Loucy (cell line): ENCODE results near the gene FAXC.

ENCODE experiments used
- H2AFZ ChIP-seq: fragments of 200-600 bp; sonication (generic); 2 replicates; pipeline ENCODE4 v1.6.0; 2016; ENCODE audit warnings: antibody characterized with exemption, mild to moderate bottlenecking, low read length, moderate library complexity
- H3F3A ChIP-seq: fragments of 200-600 bp; 2 replicates; pipeline ENCODE4 v1.6.0; 2016; ENCODE audit warnings: antibody characterized with exemption, low read depth, mild to moderate bottlenecking
- H3K27me3 ChIP-seq: fragments of 200-600 bp; sonication (generic); 2 replicates; pipeline ENCODE4 v1.6.1; 2014; ENCODE audit warnings: low read length, mild to moderate bottlenecking; ENCODE audit not compliant: insufficient read depth, poor library complexity, severe bottlenecking
- H3K36me3 ChIP-seq: fragments of 200-600 bp; sonication (generic); 2 replicates; pipeline ENCODE4 v1.6.1; 2016; ENCODE audit warnings: low read length; ENCODE audit not compliant: insufficient read depth
- H3K4me1 ChIP-seq: fragments of 200-600 bp; sonication (generic); 2 replicates; pipeline ENCODE4 v1.5.1; 2014; ENCODE audit warnings: low read length, mild to moderate bottlenecking; ENCODE audit not compliant: insufficient read depth, poor library complexity, severe bottlenecking
- H3K4me2 ChIP-seq: fragments of 200-600 bp; sonication (generic); 2 replicates; pipeline ENCODE4 v1.6.0; 2014; ENCODE audit warnings: antibody characterized with exemption, low read length, low read depth, mild to moderate bottlenecking; ENCODE audit not compliant: poor library complexity, severe bottlenecking
- H3K4me3 ChIP-seq: fragments of 200-600 bp; sonication (generic); 2 replicates; pipeline ENCODE4 v1.5.1; 2014; ENCODE audit warnings: low read length, mild to moderate bottlenecking, mixed read lengths; ENCODE audit not compliant: poor library complexity, severe bottlenecking
- H3K79me2 ChIP-seq: fragments of 200-600 bp; sonication (generic); 2 replicates; pipeline ENCODE4 v1.6.1; 2014; ENCODE audit warnings: low read length; ENCODE audit not compliant: insufficient read depth
- H3K9ac ChIP-seq: fragments of 200-600 bp; sonication (generic); 2 replicates; pipeline ENCODE4 v1.6.0; 2014; ENCODE audit warnings: mild to moderate bottlenecking, low read depth, low read length, moderate library complexity; ENCODE audit not compliant: poor library complexity, severe bottlenecking
- H3K9me2 ChIP-seq: fragments of 200-600 bp; sonication (generic); replicated peaks from 2 replicates; pipeline ENCODE4 v1.6.1; 2016; ENCODE audit warnings: low read depth, low read length, mixed read lengths
- H3K9me3 ChIP-seq: fragments of 200-600 bp; sonication (generic); 2 replicates; pipeline ENCODE4 v1.6.1; 2014; ENCODE audit warnings: mild to moderate bottlenecking, antibody characterized with exemption, low read length, low read depth; ENCODE audit not compliant: insufficient read depth
- H4K20me1 ChIP-seq: fragments of 200-600 bp; sonication (generic); 2 replicates; pipeline ENCODE4 v1.6.0; 2014; ENCODE audit warnings: antibody characterized with exemption, low read length, mild to moderate bottlenecking; ENCODE audit not compliant: insufficient read depth, poor library complexity, severe bottlenecking
- EZH2phosphoT487 ChIP-seq: fragments of 200-600 bp; IDR thresholded peaks from 2 replicates; pipeline ENCODE4 v1.6.1; 2018; ENCODE audit warnings: antibody characterized with exemption, mild to moderate bottlenecking, moderate library complexity, borderline replicate concordance
- TF ChIP-seq, protein P1 (sequence below): fragments of 200-600 bp; sonication (generic); conservative IDR thresholded peaks from 2 replicates; pipeline ENCODE4 v1.5.1; 2014; ENCODE audit warnings: mild to moderate bottlenecking, antibody characterized with exemption, low read length

The FAXC gene

DNA sequence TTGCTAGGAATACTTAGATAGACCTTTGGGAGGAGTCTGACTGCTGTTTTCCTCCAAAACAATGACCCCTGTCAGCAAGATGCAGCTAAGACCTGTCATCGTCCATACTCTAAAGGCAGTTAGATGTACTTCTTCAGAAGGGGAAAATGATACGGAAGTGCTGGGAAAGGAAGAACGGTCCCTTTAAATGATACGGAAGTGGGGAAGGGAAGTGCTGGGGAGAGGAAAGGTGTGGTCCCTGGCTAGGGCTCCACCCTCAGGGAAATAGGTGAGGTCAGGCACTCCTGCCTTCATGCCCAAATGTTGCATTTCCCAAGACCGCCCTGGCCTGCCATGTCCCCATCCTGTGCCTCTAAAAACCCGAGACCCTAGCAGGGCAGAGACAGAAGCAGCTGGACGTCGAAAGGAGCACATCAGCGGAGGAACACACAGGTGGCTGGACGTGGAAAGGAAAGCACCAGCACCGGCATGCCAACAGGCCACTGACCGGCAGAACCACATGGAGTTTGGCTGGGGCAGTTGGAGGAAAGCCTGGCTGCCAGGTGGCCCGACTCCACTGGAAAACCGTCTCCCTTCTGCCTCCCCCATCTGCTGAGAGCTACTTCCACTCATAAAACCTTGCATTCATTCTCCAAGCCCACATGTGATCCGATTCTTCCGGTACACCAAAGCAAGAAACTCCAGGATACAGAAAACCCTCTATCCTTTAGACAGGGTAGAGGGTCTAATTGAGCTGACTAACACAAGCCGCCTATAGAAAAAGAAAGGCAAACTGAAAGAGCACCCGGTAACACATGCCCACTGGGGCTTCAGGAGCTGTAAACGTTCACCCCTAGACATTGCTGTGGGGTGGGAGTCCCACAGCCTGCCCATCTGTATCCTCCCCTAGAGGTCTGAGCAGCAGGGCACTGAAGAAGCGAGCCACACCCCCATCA is 94.6 kb downstream of the FAXC start:
- no peaks in the 10 kb centered on the region for H3K9me2 ChIP-seq
- H2AFZ ChIP-seq: no peak overlapping the region
- H4K20me1 ChIP-seq: no peaks in the 10 kb centered on the region
- H3F3A ChIP-seq: no peaks in the 10 kb centered on the region
- no peak for TF ChIP-seq EZH2phosphoT487
- TF ChIP-seq, protein P1, sequence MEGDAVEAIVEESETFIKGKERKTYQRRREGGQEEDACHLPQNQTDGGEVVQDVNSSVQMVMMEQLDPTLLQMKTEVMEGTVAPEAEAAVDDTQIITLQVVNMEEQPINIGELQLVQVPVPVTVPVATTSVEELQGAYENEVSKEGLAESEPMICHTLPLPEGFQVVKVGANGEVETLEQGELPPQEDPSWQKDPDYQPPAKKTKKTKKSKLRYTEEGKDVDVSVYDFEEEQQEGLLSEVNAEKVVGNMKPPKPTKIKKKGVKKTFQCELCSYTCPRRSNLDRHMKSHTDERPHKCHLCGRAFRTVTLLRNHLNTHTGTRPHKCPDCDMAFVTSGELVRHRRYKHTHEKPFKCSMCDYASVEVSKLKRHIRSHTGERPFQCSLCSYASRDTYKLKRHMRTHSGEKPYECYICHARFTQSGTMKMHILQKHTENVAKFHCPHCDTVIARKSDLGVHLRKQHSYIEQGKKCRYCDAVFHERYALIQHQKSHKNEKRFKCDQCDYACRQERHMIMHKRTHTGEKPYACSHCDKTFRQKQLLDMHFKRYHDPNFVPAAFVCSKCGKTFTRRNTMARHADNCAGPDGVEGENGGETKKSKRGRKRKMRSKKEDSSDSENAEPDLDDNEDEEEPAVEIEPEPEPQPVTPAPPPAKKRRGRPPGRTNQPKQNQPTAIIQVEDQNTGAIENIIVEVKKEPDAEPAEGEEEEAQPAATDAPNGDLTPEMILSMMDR: no peak
- no peaks in the 10 kb centered on the region for H3K9me3 ChIP-seq
- H3K79me2 ChIP-seq: no peaks in the 10 kb centered on the region
- H3K4me3 ChIP-seq: no peak overlapping the region
- no peaks in the 10 kb centered on the region for H3K4me1 ChIP-seq
- H3K27me3 ChIP-seq: no peaks in the 10 kb centered on the region
- no peak overlapping the region for H3K9ac ChIP-seq
- no peak overlapping the region for H3K4me2 ChIP-seq
- no peaks in the 10 kb centered on the region for H3K36me3 ChIP-seq

DNA sequence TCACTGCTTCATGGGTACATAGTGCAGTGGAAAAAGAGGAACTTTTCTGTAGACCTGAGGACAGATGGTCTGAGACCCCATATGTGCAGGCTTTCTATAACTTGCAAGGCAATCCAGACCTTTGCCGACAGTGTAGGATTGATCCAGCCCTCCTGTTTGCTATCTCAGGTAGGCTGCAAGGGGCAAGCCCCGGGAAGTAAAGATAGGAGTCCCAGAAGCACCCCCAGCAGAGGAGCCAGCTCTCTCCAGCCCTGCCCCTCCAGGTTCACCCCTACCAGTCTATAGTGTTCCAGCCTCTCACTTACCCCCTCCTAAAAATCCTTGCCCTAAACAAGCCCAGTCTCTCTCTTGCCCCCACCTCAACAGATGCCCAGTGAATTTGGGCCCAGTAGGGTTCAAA is 96.2 kb downstream of the FAXC start:
- Histone ChIP-seq H3K36me3 (no peaks in the 10 kb centered on the region), H3K9me2 (no peaks in the 10 kb centered on the region), H3K4me2 (no peak overlapping the region), H3K9me3 (no peaks in the 10 kb centered on the region), H3K9ac (no peak overlapping the region), H2AFZ (no peak overlapping the region), H3K4me3 (no peak overlapping the region), H3F3A (no peaks in the 10 kb centered on the region), H4K20me1 (no peaks in the 10 kb centered on the region), H3K79me2 (no peaks in the 10 kb centered on the region), H3K4me1 (no peaks in the 10 kb centered on the region), H3K27me3 (no peaks in the 10 kb centered on the region)
- TF ChIP-seq, protein P1: no peak
- no peak for TF ChIP-seq EZH2phosphoT487

DNA sequence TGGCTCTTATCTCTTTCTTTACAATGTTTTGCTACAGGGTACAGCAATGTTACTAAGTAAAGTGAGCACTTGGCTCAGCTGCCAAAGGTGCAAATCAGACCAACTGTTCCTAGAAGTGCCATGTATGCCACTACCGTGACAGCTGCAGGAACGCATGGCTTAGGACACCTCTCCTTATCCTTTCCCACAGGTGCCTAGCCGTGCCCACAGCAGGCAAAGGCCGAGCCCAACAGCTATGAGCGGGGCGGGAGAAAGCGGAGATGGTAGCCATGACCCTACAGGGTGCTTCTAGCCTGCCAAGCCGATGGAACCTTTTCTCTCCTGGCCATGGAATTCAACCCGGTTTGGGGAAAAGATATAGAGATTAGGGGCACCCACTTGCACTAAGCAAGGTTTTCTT is 97.1 kb downstream of the FAXC start:
- Histone ChIP-seq H3K4me2 (no peak overlapping the region), H3K4me1 (no peaks in the 10 kb centered on the region), H3K9me2 (no peaks in the 10 kb centered on the region), H3K79me2 (no peaks in the 10 kb centered on the region), H2AFZ (no peak overlapping the region), H3K36me3 (no peaks in the 10 kb centered on the region), H3K27me3 (no peaks in the 10 kb centered on the region), H3K9me3 (no peaks in the 10 kb centered on the region), H3K4me3 (no peak overlapping the region), H4K20me1 (no peaks in the 10 kb centered on the region), H3K9ac (no peak overlapping the region), H3F3A (no peaks in the 10 kb centered on the region)
- TF ChIP-seq EZH2phosphoT487: no peak
- TF ChIP-seq, protein P1: no peak
